Pulmonary artery endothelial cell (primary cell): ENCODE measurements around the gene KRT32. TPM values are rescaled to one million over a fixed set of nuclear protein-coding genes. Genes with fewer than 3 reads are reported as not detected.

Experiments
- total RNA-seq: library from RNA; depleted of rRNA; stranded (reverse); fragments of >200 nt; gene quantifications from 2 replicates; pipeline ENCODE4 v1.2.3, GENCODE V29; 2014

KRT32 gene
- total RNA-seq, 1 donor from 2014 or later = not detected

Other genes starting within 250 kb of the KRT32 start
- not detected in 2 replicates for gene KRTAP9-2, start 240.7 kb downstream of the KRT32 start, total RNA-seq
- not detected in 2 replicates for gene KRTAP9-3, start 234.9 kb downstream of the KRT32 start, total RNA-seq
- not detected in 2 replicates for gene KRTAP9-8, start 229.4 kb downstream of the KRT32 start, total RNA-seq
- not detected in 2 replicates for gene KRTAP9-4, start 217.7 kb downstream of the KRT32 start, total RNA-seq
- gene KRTAP9-9, start 212.0 kb downstream of the KRT32 start, total RNA-seq = not detected in 2 replicates
- not detected in 2 replicates for gene KRTAP9-6, start 202.0 kb downstream of the KRT32 start, total RNA-seq
- gene KRTAP9-7, start 191.7 kb downstream of the KRT32 start, total RNA-seq = not detected in 2 replicates
- not detected in 2 replicates for gene KRTAP29-1, start 164.5 kb downstream of the KRT32 start, total RNA-seq
- not detected in 2 replicates for gene KRTAP16-1, start 158.1 kb downstream of the KRT32 start, total RNA-seq
- gene KRTAP17-1, start 151.7 kb downstream of the KRT32 start, total RNA-seq = not detected in 2 replicates
- not detected in 2 replicates for gene KRT33A, start 116.6 kb downstream of the KRT32 start, total RNA-seq
- gene KRT33B, start 97.6 kb downstream of the KRT32 start, total RNA-seq = not detected in 2 replicates
- not detected in 2 replicates for gene KRT34, start 85.1 kb downstream of the KRT32 start, total RNA-seq
- not detected in 2 replicates for gene KRT31, start 69.8 kb downstream of the KRT32 start, total RNA-seq
- gene KRT37, start 42.8 kb downstream of the KRT32 start, total RNA-seq = not detected in 2 replicates
- not detected in 2 replicates for gene KRT38, start 26.4 kb downstream of the KRT32 start, total RNA-seq
- not detected in 2 replicates for gene KRT35, start 13.8 kb upstream of the KRT32 start, total RNA-seq
- not detected in 2 replicates for gene KRT36, start 22.5 kb upstream of the KRT32 start, total RNA-seq
- gene KRT13, start 38.2 kb upstream of the KRT32 start, total RNA-seq = not detected in 2 replicates
- gene KRT15, start 51.5 kb upstream of the KRT32 start, total RNA-seq = 1.6 and 3.4 TPM in 2 replicates
- 63.6 and 81.6 TPM in 2 replicates for gene KRT19, start 60.9 kb upstream of the KRT32 start, total RNA-seq
- not detected in 2 replicates for gene KRT9, start 104.7 kb upstream of the KRT32 start, total RNA-seq
- 0.07 and 0.18 TPM in 2 replicates for gene KRT14, start 119.5 kb upstream of the KRT32 start, total RNA-seq
- gene KRT16, start 145.4 kb upstream of the KRT32 start, total RNA-seq = 0.13 and 0.63 TPM in 2 replicates
- 3.1 and 3.8 TPM in 2 replicates for gene KRT17, start 157.2 kb upstream of the KRT32 start, total RNA-seq
- gene EIF1, start 221.5 kb upstream of the KRT32 start, total RNA-seq = 66.4 and 81.1 TPM in 2 replicates
- not detected in 2 replicates for gene GAST, start 244.9 kb upstream of the KRT32 start, total RNA-seq